ENCODE measurements around the gene ADRB1. TPM values are rescaled to one million over a fixed set of nuclear protein-coding genes. Genes with fewer than 3 reads are reported as not detected.

Gene ADRB1
- polyA plus RNA-seq, 5 donors, result 1.3 to 3.3 (median 3.0) TPM

- DNase-seq, result no peak
Measured at GRCh38 chr10:114024876-114025610, 18.6 kb upstream of the ADRB1 start.

- no peak for DNase-seq
Measured at GRCh38 chr10:114025611-114026130, 18.0 kb upstream of the ADRB1 start.

- no peak for DNase-seq
Measured at GRCh38 chr10:114026189-114027040, 17.3 kb upstream of the ADRB1 start.

GRCh38 chr10:114027041-114027394 lies 16.6 kb upstream of the ADRB1 start:
- DNase-seq, result no peak

GRCh38 chr10:114027951-114028350 lies 15.7 kb upstream of the ADRB1 start:
- DNase-seq, result no peak

- DNase-seq, result no peak
Measured at GRCh38 chr10:114028425-114028824, 15.2 kb upstream of the ADRB1 start.

GRCh38 chr10:114029655-114030054 lies 14.0 kb upstream of the ADRB1 start:
- no peak for DNase-seq

GRCh38 chr10:114030140-114030539 lies 13.5 kb upstream of the ADRB1 start:
- no peak for DNase-seq

- no peak for DNase-seq
Measured at GRCh38 chr10:114031073-114031972, 12.3 kb upstream of the ADRB1 start.

GRCh38 chr10:114033566-114033965 lies 10.1 kb upstream of the ADRB1 start:
- no peak for DNase-seq

- DNase-seq, result no peak
Measured at GRCh38 chr10:114034923-114035645, 8.6 kb upstream of the ADRB1 start.

- DNase-seq, result no peak
Measured at GRCh38 chr10:114035791-114036190, 7.9 kb upstream of the ADRB1 start.

GRCh38 chr10:114038819-114039218 lies 4.8 kb upstream of the ADRB1 start:
- DNase-seq, result no peak

- no peak for DNase-seq
Measured at GRCh38 chr10:114041166-114041565, 2.5 kb upstream of the ADRB1 start.

- DNase-seq, result peak in 1 of 2 donors; percentile 35
Measured at GRCh38 chr10:114042895-114043531, 653 bp upstream of the ADRB1 start.

- DNase-seq, result no peak
Measured at GRCh38 chr10:114044247-114045135, 825 bp downstream of the ADRB1 start.

GRCh38 chr10:114045136-114046086 lies 1.7 kb downstream of the ADRB1 start:
- DNase-seq, result peak in 1 of 2 donors; percentile 20

GRCh38 chr10:114046087-114046458 lies 2.4 kb downstream of the ADRB1 start:
- DNase-seq, result no peak
